Measurements from ENCODE around the gene IL1RAP.

Gene IL1RAP

DNA sequence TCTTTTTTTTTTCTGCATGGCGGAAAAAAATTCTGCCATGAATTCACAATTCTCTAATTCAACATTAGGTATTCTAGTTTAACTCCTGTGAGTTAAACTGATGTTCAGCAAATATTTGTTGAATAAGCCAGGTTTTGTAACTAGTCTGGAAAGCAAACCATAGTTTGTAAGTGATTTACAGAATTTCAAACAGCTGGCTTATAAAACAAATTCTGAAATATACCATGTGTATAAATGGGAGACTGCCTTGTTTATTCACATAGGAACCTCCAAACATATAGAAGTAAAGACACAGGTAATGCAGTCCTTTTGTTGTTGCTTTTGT is 101.1 kb downstream of the IL1RAP start:
- no peak for DNase-seq (ENCODE audit: low spot score)
- TF ChIP-seq, protein P1, sequence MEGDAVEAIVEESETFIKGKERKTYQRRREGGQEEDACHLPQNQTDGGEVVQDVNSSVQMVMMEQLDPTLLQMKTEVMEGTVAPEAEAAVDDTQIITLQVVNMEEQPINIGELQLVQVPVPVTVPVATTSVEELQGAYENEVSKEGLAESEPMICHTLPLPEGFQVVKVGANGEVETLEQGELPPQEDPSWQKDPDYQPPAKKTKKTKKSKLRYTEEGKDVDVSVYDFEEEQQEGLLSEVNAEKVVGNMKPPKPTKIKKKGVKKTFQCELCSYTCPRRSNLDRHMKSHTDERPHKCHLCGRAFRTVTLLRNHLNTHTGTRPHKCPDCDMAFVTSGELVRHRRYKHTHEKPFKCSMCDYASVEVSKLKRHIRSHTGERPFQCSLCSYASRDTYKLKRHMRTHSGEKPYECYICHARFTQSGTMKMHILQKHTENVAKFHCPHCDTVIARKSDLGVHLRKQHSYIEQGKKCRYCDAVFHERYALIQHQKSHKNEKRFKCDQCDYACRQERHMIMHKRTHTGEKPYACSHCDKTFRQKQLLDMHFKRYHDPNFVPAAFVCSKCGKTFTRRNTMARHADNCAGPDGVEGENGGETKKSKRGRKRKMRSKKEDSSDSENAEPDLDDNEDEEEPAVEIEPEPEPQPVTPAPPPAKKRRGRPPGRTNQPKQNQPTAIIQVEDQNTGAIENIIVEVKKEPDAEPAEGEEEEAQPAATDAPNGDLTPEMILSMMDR (IDR thresholded peaks at IDR 0.05; ENCODE audit: extremely low read depth, missing control alignments), result no peak

DNA sequence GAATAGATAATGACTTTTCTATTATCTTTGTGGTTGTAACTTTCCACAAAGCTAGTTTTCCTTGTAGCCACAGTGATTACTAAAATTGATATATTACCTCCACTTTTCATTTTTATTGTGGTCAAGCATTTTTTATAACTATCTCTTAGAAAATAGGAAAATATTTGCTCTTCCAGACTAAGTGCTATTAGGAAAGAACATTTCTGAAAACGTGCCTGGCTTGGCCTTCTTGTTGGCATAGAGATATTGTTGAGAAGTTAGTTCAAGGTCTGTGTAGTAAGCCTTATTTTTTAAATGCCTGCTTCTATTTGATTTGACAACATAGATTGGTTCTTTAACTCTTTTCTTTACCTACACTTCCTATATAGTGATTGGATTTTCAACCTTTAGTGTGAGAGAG is 101.7 kb downstream of the IL1RAP start:
- no peak for DNase-seq (ENCODE audit: low spot score)
- TF ChIP-seq, protein P1 (IDR thresholded peaks at IDR 0.05; ENCODE audit: extremely low read depth, missing control alignments), result no peak

DNA sequence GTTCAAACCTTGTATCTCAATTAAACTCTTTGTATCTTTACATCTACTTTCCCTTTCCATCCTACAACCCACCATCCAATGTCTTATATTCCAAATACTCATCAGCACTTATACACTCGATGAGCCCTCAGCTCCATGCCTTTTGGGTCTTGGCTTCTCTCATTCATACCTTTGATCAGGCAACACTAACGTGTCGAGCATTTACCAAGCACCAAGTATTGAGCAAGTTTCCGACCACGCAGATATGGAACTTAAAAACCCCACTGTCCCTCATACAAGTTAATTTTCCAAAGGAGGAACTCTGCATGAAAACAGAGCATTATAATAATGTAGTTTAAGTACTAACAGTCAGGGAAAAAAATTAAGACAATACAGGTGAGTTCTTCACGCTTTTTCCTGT is 102.8 kb downstream of the IL1RAP start:
- TF ChIP-seq, protein P1 (IDR thresholded peaks at IDR 0.05; ENCODE audit: extremely low read depth, missing control alignments), result no peak
- no peak for DNase-seq (ENCODE audit: low spot score)

DNA sequence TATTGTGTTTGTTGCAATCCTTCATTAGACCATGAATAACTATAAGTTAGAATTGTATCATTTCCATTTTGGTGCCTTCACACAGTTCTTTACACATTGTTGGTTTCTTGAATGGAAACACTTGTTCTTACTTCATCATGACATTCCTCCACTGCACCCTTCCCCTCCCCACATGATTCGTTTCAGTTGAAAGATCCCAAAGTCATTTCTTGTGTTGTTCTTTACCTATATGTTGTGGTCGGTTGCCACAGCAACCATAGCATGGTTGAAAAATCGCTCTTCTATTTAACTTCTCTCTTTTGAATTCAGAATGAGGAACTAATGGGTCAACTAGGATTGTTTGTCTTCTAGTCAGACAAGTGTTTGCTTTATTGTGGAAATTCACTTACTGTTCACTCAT is 103.3 kb downstream of the IL1RAP start:
- peak; percentile 9 for DNase-seq (ENCODE audit: low spot score)
- TF ChIP-seq, protein P1 (IDR thresholded peaks at IDR 0.05; ENCODE audit: extremely low read depth, missing control alignments), result no peak

DNA sequence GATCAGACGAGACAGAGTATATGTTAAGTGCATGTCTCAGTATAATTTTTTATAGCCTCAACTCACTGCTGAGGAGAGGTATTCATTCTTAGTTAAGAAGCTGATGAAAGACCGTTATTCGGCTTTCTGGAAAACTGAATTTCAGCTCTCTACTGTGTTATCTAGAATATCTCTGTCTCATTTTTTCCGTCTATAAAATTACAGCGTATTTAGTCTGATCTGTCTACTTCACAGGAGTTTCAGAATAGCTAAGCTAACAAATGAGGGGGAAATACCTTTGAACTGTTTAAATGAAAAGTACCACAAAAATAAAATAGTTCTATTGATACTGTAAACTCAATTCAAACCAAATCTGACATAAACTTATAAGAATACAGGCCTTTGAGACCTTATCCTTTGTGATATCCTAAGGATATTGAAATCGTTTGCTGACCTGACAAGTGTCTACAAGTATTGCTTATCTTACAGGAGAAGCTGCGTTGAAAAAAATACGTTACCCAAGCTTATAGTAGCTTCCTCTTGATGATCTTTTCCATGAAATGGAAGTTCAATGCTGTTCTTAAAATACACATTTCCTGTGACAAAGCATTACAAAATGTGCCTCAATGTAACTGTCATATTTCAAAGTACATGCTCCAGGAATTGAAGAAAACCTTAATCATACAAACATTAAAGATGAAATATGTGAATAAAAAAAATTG is 104.6 kb downstream of the IL1RAP start:
- peak; percentile 15 for DNase-seq (ENCODE audit: low spot score)
- TF ChIP-seq, protein P1 (IDR thresholded peaks at IDR 0.05; ENCODE audit: extremely low read depth, missing control alignments), result no peak

DNA sequence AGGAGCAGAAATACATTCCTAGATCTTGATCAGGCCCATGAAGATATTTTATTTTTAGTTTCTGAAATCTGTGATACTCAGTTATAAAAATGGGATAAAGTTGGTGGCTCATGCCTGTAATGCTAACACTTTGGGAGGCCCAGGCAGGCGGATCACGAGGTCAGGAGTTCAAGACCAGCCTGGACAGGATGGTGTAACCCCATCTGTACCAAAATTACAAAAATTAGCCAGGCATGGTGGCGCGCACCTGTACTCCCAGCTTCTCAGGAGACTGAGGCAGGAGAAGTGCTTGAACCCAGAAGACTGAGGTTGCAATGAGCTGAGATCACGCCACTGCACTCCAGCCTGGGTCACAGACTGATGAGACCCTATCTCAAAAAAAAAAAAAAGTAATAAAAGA is 105.5 kb downstream of the IL1RAP start:
- TF ChIP-seq, protein P1 (IDR thresholded peaks at IDR 0.05; ENCODE audit: extremely low read depth, missing control alignments), result no peak
- DNase-seq (ENCODE audit: low spot score), result no peak

DNA sequence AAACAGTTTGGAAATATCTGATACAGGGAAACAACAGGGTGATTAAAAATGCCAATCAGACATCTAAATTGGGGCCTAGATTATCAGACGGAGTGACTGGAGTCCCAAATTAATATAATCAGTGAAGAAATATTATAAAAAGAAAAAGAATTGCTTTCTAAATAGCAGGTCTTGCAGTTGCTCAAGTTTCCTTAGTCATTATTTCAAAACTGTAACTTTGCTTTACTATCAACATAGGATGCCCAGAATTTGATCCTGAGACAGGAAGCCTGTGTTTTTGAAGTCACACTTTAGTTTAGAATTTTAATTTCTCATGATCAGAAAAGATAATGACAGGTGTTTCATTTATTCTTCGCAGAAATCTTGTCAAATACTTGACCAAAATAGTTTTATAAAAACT is 105.9 kb downstream of the IL1RAP start:
- TF ChIP-seq, protein P1 (IDR thresholded peaks at IDR 0.05; ENCODE audit: extremely low read depth, missing control alignments), result no peak
- DNase-seq (ENCODE audit: low spot score), result no peak

Measured in GM20000 (cell line).